PFSK-1 (cell line): ENCODE measurements around the gene VSIG10.

Experiments
- FOXP2 ChIP-seq: optimal IDR thresholded peaks from 2 replicates; pipeline ENCODE3; 2011; ENCODE audit warnings: borderline replicate concordance, control low read depth, inconsistent platforms; ENCODE audit not compliant: insufficient read depth; ENCODE audit errors: extremely low read length, extremely low read depth
- POLR2AphosphoS5 ChIP-seq: IDR thresholded peaks from 2 replicates; pipeline ENCODE4 v1.6.1; 2012; ENCODE audit warnings: low read depth, mild to moderate bottlenecking, control low read depth, low read length, moderate library complexity
- SIN3A ChIP-seq: IDR thresholded peaks from 2 replicates; pipeline ENCODE4 v1.6.1; 2012; ENCODE audit warnings: mild to moderate bottlenecking, low read length, moderate library complexity, borderline replicate concordance; ENCODE audit not compliant: insufficient read depth
- TAF1 ChIP-seq: IDR thresholded peaks from 2 replicates; pipeline ENCODE4 v1.6.1; 2012; ENCODE audit warnings: low read length, control low read depth, borderline replicate concordance; ENCODE audit not compliant: insufficient read depth
- TF ChIP-seq, protein P1 (sequence below), 2 experiments: IDR thresholded peaks; 2 replicates each; pipeline versions ENCODE4 v1.6.1 to v1.8.0; 2011 to 2012; ENCODE audit warnings: low read depth in 2 of 2, low read length in 2 of 2, control low read depth in 1 of 2, inconsistent platforms in 1 of 2, mild to moderate bottlenecking in 1 of 2, moderate library complexity in 1 of 2; ENCODE audit not compliant: insufficient read depth in 1 of 2

VSIG10 gene

GRCh38 chr12:118020036-118020435 lies 83.8 kb downstream of the VSIG10 start:
- TF ChIP-seq POLR2AphosphoS5 (no peak), TAF1 (no peak), FOXP2 (no peak), SIN3A (no peak)
- TF ChIP-seq, protein P1, sequence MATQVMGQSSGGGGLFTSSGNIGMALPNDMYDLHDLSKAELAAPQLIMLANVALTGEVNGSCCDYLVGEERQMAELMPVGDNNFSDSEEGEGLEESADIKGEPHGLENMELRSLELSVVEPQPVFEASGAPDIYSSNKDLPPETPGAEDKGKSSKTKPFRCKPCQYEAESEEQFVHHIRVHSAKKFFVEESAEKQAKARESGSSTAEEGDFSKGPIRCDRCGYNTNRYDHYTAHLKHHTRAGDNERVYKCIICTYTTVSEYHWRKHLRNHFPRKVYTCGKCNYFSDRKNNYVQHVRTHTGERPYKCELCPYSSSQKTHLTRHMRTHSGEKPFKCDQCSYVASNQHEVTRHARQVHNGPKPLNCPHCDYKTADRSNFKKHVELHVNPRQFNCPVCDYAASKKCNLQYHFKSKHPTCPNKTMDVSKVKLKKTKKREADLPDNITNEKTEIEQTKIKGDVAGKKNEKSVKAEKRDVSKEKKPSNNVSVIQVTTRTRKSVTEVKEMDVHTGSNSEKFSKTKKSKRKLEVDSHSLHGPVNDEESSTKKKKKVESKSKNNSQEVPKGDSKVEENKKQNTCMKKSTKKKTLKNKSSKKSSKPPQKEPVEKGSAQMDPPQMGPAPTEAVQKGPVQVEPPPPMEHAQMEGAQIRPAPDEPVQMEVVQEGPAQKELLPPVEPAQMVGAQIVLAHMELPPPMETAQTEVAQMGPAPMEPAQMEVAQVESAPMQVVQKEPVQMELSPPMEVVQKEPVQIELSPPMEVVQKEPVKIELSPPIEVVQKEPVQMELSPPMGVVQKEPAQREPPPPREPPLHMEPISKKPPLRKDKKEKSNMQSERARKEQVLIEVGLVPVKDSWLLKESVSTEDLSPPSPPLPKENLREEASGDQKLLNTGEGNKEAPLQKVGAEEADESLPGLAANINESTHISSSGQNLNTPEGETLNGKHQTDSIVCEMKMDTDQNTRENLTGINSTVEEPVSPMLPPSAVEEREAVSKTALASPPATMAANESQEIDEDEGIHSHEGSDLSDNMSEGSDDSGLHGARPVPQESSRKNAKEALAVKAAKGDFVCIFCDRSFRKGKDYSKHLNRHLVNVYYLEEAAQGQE (IDR thresholded peaks at IDR 0.05; ENCODE audit: insufficient read depth in 1 of 2, low read depth in 2 of 2, low read length in 2 of 2), result no peak

GRCh38 chr12:118017926-118018325 lies 85.9 kb downstream of the VSIG10 start:
- TF ChIP-seq, protein P1 (IDR thresholded peaks at IDR 0.05; ENCODE audit: insufficient read depth in 1 of 2, low read depth in 2 of 2, low read length in 2 of 2), result no peak
- no peak for TF ChIP-seq TAF1
- TF ChIP-seq SIN3A, result no peak
- no peak for TF ChIP-seq FOXP2
- no peak for TF ChIP-seq POLR2AphosphoS5

DNA sequence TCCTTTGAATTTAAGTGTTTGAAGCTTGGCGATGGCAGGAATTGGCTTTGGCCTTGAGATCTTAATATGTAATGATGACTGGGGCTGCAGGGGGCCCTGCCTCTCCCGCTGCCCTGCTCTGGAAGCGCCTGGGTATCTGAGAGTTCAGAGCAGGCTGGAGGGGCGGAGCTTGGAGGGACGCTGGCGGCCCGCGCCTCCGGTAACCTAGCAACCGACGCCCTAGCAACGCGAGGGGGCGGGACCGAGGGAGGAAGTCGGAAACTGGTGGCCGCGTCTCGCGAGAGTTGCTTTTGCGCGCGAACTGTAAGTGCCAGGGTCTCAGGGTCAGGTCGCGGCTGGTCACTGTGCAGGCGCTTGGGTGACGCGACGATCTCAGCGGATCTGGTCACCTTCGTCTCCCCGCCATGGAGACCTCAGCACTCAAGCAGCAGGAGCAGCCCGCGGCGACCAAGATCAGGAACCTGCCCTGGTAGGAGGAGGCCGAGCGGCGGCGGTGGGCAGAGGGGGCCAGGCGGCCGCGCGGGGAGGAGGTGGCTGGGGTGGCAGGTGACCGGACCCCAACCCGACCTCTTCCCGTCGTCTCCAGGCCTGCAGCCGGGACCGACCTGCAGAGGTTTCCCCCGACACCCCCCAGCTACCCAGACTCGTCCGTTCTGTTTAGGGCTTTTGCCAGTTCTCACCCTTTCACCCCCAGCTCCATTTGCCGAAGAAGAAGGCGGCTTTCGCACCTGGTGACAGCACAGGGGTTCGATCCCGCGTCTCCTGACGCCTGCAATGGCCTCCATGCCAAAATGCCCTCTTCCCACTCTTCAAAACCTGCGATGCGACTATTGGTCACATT lies 87.2 kb downstream of the VSIG10 start, which contains the start of gene RFC5:
RFC5 (plus strand) TSS at position 280 of the 841 bp plus-strand sequence; CDS start at position 405, 125 bp downstream.
- TF ChIP-seq TAF1 (peak; percentile 84; the same call in 1 of the 2 replicates), POLR2AphosphoS5 (peak; percentile 85), SIN3A (peak; percentile 91), FOXP2 (peak; percentile 32)
- TF ChIP-seq, protein P1 (IDR thresholded peaks at IDR 0.05; ENCODE audit: insufficient read depth in 1 of 2, low read depth in 2 of 2, low read length in 2 of 2), result no peak

GRCh38 chr12:118015944-118016343 lies 87.9 kb downstream of the VSIG10 start:
- TF ChIP-seq SIN3A, result no peak
- TF ChIP-seq POLR2AphosphoS5, result no peak
- no peak for TF ChIP-seq TAF1
- no peak for TF ChIP-seq FOXP2
- TF ChIP-seq, protein P1 (IDR thresholded peaks at IDR 0.05; ENCODE audit: insufficient read depth in 1 of 2, low read depth in 2 of 2, low read length in 2 of 2), result no peak

DNA sequence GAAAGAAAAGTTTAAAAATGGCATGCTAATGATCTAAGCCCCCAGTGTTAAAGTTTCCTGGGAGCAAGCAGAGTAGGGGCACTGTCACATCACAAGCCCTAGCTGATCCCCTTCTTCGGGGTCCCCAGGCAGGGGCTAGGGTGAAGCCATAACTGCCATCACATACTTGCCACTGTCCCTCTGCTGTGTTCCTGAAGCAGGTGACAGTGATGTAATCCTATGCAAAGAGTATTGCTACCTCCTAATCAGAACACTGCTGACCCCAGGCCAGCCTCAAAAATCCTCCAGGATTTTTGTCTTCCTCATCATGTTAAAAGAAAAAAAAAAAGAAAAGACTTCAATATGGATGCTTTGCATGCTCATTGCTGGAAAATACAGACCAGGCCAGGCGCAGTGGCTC lies 88.5 kb downstream of the VSIG10 start:
- TF ChIP-seq FOXP2, result no peak
- no peak for TF ChIP-seq TAF1
- TF ChIP-seq SIN3A, result no peak
- no peak for TF ChIP-seq POLR2AphosphoS5
- TF ChIP-seq, protein P1 (IDR thresholded peaks at IDR 0.05; ENCODE audit: insufficient read depth in 1 of 2, low read depth in 2 of 2, low read length in 2 of 2), result no peak
